NCI-H226 (cell line): ENCODE data around the gene CPHXL2.
A peak's percentile ranks its signal among the peaks of the same experiment; 100 is the strongest.

ENCODE experiments used
- DNase-seq: peaks from one replicate; pipeline ENCODE4 v3.0.0-alpha.2; 2015

CPHXL2 gene

DNA sequence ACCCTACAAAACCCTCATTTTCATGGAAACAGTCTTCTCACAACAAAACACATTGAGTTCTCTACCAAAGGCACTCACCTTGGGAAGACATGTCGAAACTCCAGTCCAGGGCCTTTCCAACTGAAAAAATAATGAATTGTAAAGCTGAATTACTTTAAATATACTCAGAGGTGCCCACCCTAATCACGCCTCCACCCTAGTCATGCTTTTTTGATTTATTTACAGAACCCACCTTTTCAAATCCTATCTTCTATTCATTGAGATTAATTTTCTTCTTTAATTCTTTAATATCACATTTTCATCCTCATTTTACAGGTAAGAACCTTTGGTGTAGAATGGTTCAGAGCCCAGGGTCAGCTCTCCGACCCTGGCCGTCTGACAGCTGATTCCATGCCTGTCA, at the start of gene CPHXL2:
TSS of gene CPHXL2 (minus strand) at position 101 of the 400 bp plus-strand sequence. CDS start at position 91, 10 bp downstream.
- DNase-seq: no peak

DNA sequence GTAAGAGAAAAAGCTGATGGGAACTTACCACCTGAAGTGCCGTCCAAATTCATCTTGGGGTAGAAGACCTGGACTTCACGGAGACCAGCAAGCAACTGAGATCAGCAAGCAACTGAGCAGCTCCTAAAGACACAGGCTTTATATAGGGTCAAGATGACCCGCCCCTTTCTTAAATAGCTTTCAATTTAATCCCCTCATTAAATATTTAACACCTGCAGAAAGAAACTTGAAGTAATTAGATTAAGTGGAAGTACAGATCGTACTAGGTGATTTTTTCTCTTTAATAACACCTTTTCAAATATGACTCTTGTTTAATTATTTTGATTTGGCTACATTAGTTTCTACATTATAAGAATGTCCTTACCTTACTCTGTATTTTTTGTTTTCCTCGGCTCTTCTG, 49.6 kb upstream of the CPHXL2 start, which contains the start of gene CPHXL:
TSS of gene CPHXL (minus strand) at position 101 of the 400 bp plus-strand sequence. CDS start at position 53, 48 bp downstream.
- no peak for DNase-seq

DNA sequence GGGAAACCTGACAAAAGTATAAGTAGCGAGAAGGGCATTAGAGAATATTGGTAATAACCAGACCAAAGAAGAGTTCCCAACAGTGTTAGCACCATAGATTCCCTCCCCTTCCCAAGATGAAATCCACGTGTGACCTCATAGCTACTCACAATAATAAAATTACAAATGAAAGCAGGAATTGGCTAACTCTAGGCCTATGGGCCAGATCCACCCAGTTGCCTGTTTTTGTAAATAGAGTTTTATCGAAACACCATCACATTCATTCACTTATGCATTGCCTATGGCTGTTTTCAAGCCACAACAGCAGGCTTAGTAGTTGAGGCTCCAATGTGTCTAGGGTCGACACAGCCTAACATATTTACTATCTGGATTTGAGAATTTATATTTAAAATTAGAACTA, 41.6 kb upstream of the CPHXL2 start:
- no peak for DNase-seq

DNA sequence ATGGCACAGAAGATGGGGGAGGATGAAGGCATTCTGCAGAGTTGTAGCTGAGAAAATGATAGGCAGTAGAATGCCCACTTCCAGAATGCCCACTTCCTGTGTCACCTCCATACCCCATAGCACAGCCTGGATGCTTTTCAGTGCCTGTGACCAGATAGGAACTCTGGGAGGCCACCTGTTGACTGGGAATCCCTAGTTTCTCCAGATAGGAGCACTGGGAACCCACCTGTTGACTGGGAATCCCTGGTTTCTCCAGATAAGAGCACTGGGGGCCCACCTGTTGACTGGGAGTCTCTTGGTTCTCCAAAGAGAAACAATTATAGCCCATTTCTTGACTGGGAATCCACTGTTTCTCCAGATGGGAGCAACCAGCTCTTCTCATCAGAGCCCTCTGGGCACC, 37.9 kb upstream of the CPHXL2 start:
- no peak for DNase-seq

- no peak for DNase-seq
Measured at GRCh38 chr16:75710344-75710743, 33.5 kb upstream of the CPHXL2 start.

GRCh38 chr16:75703306-75703705, 26.5 kb upstream of the CPHXL2 start:
- DNase-seq: no peak

- peak; percentile 16 for DNase-seq
Measured at GRCh38 chr16:75702242-75702641, 25.4 kb upstream of the CPHXL2 start.

DNA sequence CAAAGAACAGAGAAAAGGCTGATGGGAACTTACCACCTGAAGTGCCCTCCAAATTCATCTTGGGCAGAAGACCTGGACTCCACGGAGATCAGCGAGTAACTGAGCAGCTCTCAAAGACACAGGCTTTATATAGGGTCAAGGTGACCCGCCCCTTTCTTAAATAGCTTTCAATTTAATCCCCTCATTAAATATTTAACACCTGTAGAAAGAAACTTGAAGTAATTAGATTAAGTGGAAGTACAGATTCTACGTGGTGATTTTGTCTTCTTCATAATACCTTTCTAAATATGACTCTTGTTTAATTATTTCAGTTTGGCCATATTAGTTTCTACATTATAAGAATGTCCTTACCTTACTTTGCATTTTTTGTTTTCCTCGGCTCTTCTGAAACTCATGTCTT, 24.6 kb upstream of the CPHXL2 start, which contains the start of gene DUXB:
TSS of gene DUXB (minus strand) at position 101 of the 400 bp plus-strand sequence. CDS start at position 58, 43 bp downstream.
- no peak for DNase-seq

- DNase-seq: no peak
Measured at GRCh38 chr16:75697571-75697970, 20.8 kb upstream of the CPHXL2 start.

GRCh38 chr16:75695708-75696107, 18.9 kb upstream of the CPHXL2 start:
- DNase-seq: no peak

DNA sequence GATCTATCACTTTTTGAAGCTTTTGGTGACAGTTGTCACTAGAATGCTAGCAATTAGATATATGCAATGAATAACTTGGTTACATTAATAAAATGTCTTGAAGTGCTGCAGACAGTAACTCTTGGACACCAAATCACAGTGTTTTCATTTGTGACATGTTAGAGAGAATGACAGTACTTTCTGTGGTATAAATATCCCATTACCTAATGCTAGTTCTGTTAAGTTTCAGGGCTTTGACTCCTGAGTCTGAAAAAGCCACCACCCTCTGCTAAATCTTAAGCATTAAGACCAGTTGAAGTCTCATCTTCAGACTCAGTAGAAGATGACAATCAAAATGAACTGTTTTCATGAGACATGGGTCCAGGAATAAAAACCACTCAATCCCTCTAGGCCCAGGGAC, 10.6 kb upstream of the CPHXL2 start:
- DNase-seq: no peak

DNA sequence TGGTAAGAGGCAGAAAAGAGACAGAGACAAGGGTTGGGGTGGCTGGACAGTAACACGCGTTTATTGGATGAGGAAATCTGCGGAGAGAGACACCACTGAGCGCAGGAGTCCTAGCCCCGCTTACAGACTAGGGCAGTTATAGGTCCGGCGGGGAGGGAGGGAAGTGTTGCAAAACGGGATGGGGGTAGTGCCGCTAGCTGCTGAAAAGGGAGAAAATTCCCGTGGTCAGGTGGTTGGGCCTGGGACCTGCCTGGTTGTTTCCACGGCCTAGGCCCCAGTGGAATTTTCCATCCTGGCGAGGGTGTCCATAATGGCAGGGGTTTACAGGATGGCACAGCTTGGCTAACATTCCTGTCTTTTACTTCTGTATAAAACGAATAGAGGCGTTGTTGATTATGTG, 5.5 kb upstream of the CPHXL2 start:
- DNase-seq: no peak

GRCh38 chr16:75679366-75679765, 2.6 kb upstream of the CPHXL2 start:
- DNase-seq: no peak

DNA sequence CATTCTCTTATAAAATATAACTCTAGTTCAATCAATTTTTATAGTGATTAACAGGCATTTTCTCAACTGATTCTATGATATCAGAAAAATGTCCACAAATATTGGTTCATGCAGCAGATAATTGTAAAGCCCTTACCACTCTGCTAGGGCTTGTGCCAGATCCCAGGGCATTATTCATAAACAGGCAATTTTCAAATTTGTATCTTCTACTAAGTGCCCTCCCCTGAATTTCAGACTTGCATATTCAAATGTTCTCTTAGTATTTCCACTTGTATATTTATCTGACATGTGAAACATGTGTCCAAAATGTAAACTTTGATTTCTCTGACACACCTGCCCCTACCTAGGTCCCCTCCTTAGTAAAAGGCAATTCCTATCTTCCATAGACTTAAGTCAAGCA, 9.3 kb downstream of the CPHXL2 start:
- DNase-seq: no peak

DNA sequence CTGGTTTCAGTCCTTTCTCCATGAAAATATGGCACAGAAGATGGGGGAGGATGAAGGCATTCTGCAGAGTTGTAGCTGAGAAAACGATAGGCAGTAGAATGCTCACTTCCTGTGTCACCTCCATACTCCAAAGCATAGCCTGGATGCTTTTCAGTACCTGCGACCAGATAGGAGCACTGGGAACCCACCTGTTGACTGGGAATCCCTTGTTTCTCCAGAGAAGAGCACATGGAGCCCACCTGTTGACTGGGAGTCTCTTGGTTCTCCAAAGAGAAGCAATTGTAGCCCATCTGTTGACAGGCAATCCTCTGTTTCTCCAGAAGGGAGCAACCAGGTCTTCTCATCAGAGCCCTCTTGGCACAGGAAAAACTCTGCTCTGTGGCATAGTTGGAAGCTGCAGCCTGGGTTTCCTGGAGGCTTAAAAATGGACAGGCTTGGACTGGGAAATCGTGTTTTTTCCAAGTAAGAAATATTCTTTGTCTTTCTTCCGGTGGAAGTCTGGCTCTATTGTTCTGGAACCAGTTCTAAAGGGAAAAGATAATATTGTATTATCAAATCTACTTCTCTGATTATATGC, 16.0 kb downstream of the CPHXL2 start:
- no peak for DNase-seq

DNA sequence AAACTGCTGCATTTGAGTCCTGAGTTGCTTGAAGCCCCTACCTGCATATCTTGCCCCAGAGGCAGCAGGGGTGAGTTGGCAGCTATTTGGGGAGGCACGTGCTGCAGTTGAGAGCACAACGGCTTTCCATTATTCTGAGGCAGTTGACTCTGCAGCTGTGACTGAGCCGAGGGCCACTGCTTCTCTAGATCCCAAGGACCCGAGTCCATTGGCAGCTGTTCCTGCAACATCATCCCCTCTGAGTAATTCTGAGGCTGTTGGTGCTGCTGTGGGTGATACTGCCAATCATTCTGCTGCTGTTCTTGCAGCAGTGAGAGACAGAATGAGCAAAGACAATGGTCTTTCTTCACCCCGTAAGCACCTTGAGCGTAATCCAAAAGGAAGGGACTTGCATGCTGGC, 16.5 kb downstream of the CPHXL2 start:
- DNase-seq: no peak

DNA sequence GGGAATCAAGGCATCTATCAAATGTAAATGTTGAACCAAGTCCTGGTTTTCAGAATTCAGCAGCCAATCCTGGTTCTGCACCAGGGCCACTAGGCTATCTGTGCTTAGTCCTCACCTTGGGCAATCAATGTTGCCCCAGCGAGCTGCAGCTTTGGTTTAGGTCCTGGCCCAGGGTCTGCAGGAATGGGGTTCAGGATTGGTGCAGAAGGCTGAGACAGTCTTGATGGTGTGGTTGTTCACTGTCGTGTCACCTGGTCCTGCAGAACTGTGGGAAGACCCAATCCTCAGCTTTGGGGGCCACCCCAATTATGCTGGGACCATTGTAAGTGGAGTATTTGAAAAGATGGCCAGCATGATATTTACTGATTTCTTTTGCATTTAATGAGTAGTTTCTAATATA, 18.6 kb downstream of the CPHXL2 start:
- no peak for DNase-seq

GRCh38 chr16:75653922-75654321, 22.9 kb downstream of the CPHXL2 start:
- DNase-seq: no peak

DNA sequence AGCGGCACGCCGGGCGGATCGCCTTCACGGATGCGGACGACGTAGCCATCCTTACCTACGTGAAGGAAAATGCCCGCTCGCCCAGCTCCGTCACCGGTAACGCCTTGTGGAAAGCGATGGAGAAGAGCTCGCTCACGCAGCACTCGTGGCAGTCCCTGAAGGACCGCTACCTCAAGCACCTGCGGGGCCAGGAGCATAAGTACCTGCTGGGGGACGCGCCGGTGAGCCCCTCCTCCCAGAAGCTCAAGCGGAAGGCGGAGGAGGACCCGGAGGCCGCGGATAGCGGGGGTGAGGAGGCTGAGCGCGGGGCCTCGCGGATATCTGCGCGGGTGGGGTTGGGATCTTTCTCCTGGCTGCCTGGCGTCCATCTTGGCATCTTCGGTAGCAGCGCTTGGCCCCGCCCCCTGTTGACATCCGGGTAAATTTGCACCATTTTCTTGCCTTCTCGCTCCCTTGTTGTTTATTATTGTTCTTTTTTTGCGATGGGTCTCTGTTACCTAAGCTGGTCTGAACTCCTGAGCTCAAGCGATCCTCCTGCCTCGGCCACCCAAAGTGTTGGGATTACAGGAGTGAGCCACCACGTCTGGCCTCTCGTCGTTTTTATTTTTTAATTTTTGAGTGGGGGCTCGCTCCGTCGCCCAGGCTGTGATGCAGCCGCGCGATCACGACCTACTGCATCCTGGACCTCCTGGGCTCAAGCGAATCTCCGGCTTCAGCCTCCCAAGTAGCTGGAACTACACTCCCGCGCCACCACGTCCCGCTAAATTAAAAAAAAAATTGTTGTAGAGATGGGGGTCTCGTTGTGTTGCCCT, 28.3 kb downstream of the CPHXL2 start:
- peak; percentile 55 for DNase-seq

GRCh38 chr16:75647492-75648264, 29.1 kb downstream of the CPHXL2 start, which contains the start of the genes KARS1 and TERF2IP:
TSS of gene KARS1 (minus strand) at chr16:75647665. CDS start at chr16:75647639, 26 bp downstream.
TSS of gene TERF2IP (plus strand) at chr16:75647773. CDS start at chr16:75647883, 110 bp downstream.
- DNase-seq: peak; percentile 89

- DNase-seq: no peak
Measured at GRCh38 chr16:75647112-75647491, 29.7 kb downstream of the CPHXL2 start.

DNA sequence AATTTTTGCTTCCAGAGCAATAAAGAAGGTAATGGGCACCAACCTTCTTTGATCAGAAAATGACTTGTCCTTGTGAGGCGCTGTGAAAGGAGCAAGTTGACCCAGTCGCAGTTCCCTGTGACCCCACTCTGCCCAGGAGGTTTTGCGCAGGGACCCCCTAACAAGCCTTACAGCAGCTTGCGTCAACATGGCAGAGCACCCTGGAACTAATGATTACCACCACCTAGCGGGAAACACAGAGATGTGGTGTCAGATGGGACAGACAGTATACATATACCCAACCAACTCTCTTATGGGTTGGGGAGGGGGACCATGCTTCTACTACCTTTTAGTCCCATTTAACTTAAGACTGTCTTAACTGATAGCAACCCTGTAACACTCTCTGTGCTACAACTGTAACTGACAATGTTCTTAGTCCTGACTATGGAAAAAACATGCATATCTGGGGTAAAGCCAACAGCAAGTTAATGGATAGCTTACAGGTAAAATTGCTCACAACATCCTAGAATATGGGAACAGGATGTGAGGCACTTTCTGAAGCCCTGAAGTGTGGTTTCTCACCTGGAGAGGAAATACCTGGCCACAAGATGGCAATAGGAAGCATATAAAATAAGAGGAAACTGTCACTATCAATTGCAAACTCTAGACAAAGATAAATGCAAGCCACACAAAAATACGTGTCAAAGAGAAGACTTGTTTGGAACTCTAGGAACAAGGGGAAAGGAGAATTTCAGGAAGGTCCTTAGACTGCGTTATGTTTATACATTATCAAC, 32.4 kb downstream of the CPHXL2 start:
- DNase-seq: no peak

DNA sequence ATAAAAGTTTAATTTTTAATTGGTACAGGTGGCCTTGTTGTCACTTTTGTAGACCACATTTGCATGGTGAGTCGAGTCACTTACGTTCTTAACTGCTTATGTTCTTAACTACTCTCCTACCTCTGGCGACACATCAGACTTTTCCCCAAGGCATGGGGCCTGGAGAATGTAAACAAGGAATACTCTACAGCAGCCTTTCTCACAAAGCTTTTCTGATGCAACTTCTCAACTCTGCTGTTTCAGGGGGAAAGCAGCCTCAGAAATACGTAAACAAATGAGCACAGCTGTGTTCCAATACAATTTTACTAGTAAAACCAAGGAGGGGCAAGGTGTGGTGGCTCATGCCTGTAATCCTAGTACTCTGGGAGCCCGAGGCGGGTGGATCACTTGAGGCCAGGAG, 36.2 kb downstream of the CPHXL2 start:
- DNase-seq: no peak
